HFFc6 (cell line): ENCODE data around the gene RBM19. TPM values are rescaled to one million over a fixed set of nuclear protein-coding genes. Genes with fewer than 3 reads are reported as not detected.

ENCODE experiments used
- DNase-seq: peaks from one replicate; pipeline ENCODE4 v3.0.0-alpha.2; 2018
- H3K27ac Mint-ChIP-seq: 2 replicates; pipeline ENCODE4 v1.8.0; 2020; ENCODE audit warnings: mild to moderate bottlenecking, mixed read lengths
- H3K27me3 Mint-ChIP-seq: 2 replicates; pipeline ENCODE4 v1.8.0; 2021; ENCODE audit warnings: mild to moderate bottlenecking, moderate library complexity, mixed read lengths; ENCODE audit not compliant: insufficient read depth
- H3K36me3 Mint-ChIP-seq: 2 replicates; pipeline ENCODE4 v1.8.0; 2021; ENCODE audit warnings: low read depth, mixed read lengths
- H3K4me1 Mint-ChIP-seq: 2 replicates; pipeline ENCODE4 v1.8.0; 2020; ENCODE audit warnings: low read depth, mixed read lengths
- H3K4me3 Mint-ChIP-seq: 2 replicates; pipeline ENCODE4 v1.8.0; 2020; ENCODE audit warnings: mild to moderate bottlenecking, moderate library complexity, mixed read lengths
- H3K9me3 Mint-ChIP-seq: 2 replicates; pipeline ENCODE4 v1.8.0; 2020; ENCODE audit warnings: mild to moderate bottlenecking, mixed read lengths
- total RNA-seq, 6 experiments: library from RNA; stranded (reverse); fragmentation: NEBNext Ultra II Directional; extraction: Animal tissue kit (Norgen Biotek cat#: 25700); gene quantifications; 2 replicates in 1 of 6; 3 replicates in 5 of 6; pipeline ENCODE4 v1.2.3, GENCODE V29; 2021
- TF ChIP-seq, protein P1 (sequence below): fragments of 200-600 bp; sonication (generic); IDR thresholded peaks from 2 replicates; pipeline ENCODE4 v1.5.0; 2021; ENCODE audit warnings: antibody characterized with exemption, mild to moderate bottlenecking

The RBM19 gene
- total RNA-seq, 6 experiments from 2014 or later = 27.8 to 34.8 (median 29.8) TPM

GRCh38 chr12:113804961-113805600 lies 161.0 kb downstream of the RBM19 start:
- Mint-ChIP-seq H3K27me3 (peaks cover 8% of the 10 kb centered on the region), H3K27ac (no peak overlapping the region), H3K4me1 (no peaks in the 10 kb centered on the region), H3K9me3 (peaks cover 16% of the 10 kb centered on the region), H3K36me3 (peaks cover 23% of the 10 kb centered on the region), H3K4me3 (no peak overlapping the region)
- TF ChIP-seq, protein P1, sequence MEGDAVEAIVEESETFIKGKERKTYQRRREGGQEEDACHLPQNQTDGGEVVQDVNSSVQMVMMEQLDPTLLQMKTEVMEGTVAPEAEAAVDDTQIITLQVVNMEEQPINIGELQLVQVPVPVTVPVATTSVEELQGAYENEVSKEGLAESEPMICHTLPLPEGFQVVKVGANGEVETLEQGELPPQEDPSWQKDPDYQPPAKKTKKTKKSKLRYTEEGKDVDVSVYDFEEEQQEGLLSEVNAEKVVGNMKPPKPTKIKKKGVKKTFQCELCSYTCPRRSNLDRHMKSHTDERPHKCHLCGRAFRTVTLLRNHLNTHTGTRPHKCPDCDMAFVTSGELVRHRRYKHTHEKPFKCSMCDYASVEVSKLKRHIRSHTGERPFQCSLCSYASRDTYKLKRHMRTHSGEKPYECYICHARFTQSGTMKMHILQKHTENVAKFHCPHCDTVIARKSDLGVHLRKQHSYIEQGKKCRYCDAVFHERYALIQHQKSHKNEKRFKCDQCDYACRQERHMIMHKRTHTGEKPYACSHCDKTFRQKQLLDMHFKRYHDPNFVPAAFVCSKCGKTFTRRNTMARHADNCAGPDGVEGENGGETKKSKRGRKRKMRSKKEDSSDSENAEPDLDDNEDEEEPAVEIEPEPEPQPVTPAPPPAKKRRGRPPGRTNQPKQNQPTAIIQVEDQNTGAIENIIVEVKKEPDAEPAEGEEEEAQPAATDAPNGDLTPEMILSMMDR = no peak
- no peak for DNase-seq

- TF ChIP-seq, protein P1 = no peak
- Mint-ChIP-seq H3K4me1 (no peaks in the 10 kb centered on the region), H3K27me3 (peaks cover 11% of the 10 kb centered on the region), H3K4me3 (no peak overlapping the region), H3K36me3 (peaks cover 23% of the 10 kb centered on the region), H3K9me3 (peaks cover 16% of the 10 kb centered on the region), H3K27ac (no peak overlapping the region)
- no peak for DNase-seq
Observed at GRCh38 chr12:113803759-113804140, 162.4 kb downstream of the RBM19 start.

DNA sequence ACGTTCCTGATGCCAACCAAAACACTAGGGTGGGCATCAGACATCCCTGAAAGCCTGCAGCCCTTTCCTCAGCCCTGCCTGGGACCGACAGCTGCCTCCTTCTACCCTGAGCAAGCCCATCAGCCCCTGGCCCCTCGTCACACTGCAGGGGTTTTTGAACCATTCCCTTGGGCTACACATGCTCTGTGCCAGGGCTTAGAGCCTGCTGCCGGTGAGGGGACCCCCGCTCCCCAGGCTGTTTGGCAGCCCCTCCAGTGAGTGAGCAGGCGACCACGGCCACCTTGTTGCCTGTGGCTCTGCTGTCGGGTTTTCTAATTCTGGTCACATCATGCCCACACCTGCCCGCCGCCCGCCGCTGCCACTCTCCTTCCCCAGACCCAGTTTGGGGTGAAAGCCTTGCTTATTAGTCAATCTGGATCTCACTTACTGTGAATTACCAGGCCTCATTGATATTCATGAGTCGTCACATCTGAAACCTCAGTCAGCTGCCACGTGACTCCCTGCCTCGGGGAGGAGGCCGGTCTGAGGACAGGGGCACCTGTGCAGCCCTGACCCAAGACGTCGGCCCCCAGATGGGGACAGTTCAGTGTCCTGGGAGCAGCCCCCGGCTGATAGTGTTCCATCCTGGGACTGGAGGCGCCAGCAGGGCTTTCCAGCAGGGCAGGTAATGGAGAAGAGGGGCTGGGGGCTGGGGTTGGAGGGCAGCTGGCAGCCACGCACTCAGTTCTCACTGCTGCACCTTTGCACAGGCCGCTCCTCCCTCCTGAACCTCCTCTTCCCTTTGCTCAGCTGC lies 163.0 kb downstream of the RBM19 start:
- no peak overlapping the region for H3K4me3 Mint-ChIP-seq

DNA sequence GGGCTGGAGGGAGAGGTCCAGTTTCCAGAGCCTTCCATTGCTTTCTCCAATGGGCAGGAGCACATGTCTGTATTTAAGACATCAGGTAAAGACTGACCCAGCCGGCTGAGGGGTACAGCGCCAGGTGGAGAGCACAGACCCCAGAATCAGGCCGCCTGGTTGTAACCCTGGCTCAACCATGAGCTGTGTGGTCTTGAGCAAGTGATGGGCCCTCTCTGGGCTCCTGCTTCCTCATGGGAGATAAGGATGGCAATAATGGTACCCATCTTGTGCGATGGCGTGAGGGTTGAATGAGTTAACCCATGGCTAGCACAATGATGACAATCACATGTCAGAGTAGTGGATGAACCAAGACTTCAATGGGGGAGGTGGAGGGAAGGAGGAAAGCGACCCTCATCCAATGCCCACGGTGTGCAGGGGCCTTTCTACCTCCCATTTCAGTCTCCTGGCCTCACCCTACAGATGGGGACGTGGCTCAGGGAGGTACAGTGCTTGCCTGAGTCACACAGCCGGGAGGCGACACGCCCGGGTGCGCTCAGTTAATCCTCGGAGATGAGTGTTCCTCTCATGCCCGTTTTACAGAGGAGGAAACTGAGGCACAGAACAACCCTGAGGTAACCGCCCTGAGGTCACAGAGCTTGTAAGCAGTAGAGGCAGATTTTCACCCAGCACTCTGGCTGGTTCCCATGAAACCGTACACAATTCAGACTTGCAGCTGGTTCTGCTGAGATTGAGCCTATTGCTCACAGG lies 163.9 kb downstream of the RBM19 start:
- peaks cover 16% of the 10 kb centered on the region for H3K9me3 Mint-ChIP-seq
- no peak overlapping the region for H3K4me3 Mint-ChIP-seq
- TF ChIP-seq, protein P1 = no peak
- H3K4me1 Mint-ChIP-seq = no peaks in the 10 kb centered on the region
- H3K36me3 Mint-ChIP-seq = peaks cover 16% of the 10 kb centered on the region
- DNase-seq = no peak
- H3K27me3 Mint-ChIP-seq = peaks cover 21% of the 10 kb centered on the region
- no peak overlapping the region for H3K27ac Mint-ChIP-seq

More for the DNA sequence above, 163.0 kb downstream of the RBM19 start:
- Mint-ChIP-seq H3K9me3 (peaks cover 16% of the 10 kb centered on the region), H3K4me1 (no peaks in the 10 kb centered on the region), H3K36me3 (peaks cover 19% of the 10 kb centered on the region), H3K27me3 (peaks cover 14% of the 10 kb centered on the region), H3K27ac (no peak overlapping the region)
- no peak for DNase-seq
- TF ChIP-seq, protein P1 = no peak

GRCh38 chr12:113800201-113800600 lies 165.9 kb downstream of the RBM19 start:
- no peaks in the 10 kb centered on the region for H3K4me1 Mint-ChIP-seq
- TF ChIP-seq, protein P1 = no peak
- H3K9me3 Mint-ChIP-seq = no peaks in the 10 kb centered on the region
- H3K27ac Mint-ChIP-seq = no peak overlapping the region
- no peaks in the 10 kb centered on the region for H3K36me3 Mint-ChIP-seq
- H3K4me3 Mint-ChIP-seq = no peak overlapping the region
- DNase-seq = no peak
- H3K27me3 Mint-ChIP-seq = peaks cover 25% of the 10 kb centered on the region
